Activated CD4-positive, alpha-beta T cell treated with anti-CD3 and anti-CD28 coated beads for 48 hours (primary cell): ENCODE measurements around the gene RPTOR.

Experiments used
- DNase-seq: peaks from one replicate; pipeline ENCODE4 v3.0.0-alpha.2; 2020

The RPTOR gene

GRCh38 chr17:80904036-80904753 lies 359.6 kb downstream of the RPTOR start:
- no peak for DNase-seq

- no peak for DNase-seq
Observed at GRCh38 chr17:80905586-80906230, 361.1 kb downstream of the RPTOR start.

GRCh38 chr17:80906364-80907259 lies 362.0 kb downstream of the RPTOR start:
- no peak for DNase-seq

- no peak for DNase-seq
Observed at GRCh38 chr17:80907281-80907680, 362.6 kb downstream of the RPTOR start.

DNA sequence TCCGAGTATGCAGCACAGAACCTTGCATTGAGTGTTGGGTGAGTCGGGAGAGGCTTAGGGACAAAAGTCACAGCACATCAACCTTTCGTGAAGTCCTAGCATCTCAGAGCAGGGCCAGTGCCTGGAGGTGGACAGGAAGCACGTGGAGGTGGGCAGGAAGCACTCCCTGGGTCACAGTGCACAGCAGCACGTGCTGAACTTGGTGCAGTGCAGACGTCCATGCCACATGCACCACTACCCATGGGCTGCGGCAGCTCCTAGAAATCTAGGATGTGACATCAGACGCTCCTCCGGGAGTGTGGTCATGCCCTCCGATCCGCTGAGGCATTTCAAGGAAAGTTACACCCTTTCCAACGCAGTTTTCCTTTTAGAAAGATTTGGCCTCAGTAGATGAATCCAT lies 363.6 kb downstream of the RPTOR start:
- DNase-seq = no peak

- no peak for DNase-seq
Observed at GRCh38 chr17:80908776-80909175, 364.1 kb downstream of the RPTOR start.

DNA sequence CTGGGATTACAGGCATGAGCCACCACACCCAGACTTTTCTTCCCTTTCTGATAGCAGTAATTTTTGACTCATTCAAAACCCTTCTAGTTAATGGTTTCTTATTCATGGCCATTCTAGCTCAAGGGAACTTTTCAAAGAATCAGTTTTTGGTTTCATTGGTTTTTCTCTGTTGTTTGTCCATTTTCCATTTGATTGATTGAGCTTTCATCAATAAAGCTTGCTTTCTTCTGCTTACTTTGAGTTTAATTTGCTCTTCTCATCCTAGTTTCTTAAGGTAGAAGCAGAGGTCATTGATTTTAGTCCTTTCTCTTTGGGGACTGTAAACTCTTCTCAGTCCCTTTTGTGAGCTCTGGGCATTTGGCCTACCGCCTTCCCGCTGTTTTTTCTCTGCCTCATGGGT lies 365.0 kb downstream of the RPTOR start:
- DNase-seq = no peak

GRCh38 chr17:80910043-80910442 lies 365.4 kb downstream of the RPTOR start:
- DNase-seq = no peak

GRCh38 chr17:80912476-80912875 lies 367.8 kb downstream of the RPTOR start:
- DNase-seq = no peak

DNA sequence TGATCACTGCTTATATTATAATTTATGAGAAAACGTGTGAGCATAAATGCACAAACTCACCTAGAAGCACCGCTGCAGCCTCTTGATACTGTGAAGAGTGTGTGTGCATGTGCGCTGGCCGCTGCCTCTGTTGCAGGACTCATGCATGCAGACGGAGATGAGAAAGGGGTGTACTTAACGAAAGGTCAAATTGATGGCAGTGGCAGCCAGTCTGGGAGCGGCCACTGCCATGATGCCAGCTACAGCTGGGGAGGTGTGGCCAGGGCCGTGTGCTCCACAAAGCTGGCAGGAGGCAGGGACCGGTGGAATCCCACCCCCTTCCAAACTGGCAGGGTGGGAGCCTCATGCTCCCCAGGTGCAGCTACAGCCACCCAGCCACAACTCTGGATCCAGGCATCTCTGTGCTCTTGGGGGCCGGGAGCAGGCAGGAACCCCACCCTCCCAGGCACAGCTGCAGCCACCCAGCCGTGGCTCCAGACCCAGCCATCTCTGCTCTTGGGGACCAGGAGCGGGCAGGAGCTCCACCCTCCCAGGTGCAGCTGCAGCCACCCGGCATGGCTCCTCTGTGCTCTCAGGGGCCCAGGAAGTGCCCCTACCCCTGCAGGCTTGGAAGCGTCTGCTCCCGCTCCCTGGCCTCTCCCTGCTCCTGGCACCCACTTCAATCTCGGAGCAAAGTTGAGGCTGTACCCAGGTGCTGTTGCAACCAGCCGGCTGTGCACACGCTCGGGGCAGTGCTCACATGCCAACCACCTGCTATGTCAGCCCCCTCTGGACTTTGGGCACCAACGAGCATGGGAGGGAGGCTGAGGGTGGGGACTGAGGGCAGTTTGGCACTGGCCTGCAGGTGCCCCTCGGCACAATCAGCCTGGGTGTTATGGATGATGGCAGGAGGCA lies 369.5 kb downstream of the RPTOR start:
- no peak for DNase-seq

- no peak for DNase-seq
Observed at GRCh38 chr17:80916246-80916645, 371.6 kb downstream of the RPTOR start.

- DNase-seq = no peak
Observed at GRCh38 chr17:80917716-80918560, 373.3 kb downstream of the RPTOR start.

- DNase-seq = no peak
Observed at GRCh38 chr17:80918731-80919130, 374.1 kb downstream of the RPTOR start.

- no peak for DNase-seq
Observed at GRCh38 chr17:80919331-80920311, 375.0 kb downstream of the RPTOR start.

DNA sequence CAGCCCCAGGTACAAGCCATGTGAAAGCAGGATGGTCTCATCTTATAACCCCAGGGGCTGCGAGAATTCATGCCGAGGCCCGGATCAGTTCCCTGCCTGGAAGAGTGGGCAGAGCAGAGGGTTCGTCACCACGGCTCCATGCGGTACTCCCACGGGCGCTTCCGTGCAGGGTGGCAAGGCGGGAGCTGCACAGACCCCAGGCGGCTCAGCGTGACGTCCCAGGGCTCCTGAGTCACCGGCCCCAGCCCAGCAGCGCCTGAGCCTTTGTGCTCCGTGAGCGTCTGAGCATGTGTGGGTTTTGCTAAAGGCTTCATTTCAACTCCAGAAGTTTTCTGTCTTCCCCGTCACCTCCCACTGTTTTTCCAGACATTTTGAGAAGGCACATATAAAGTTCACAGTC lies 375.8 kb downstream of the RPTOR start:
- DNase-seq = no peak

DNA sequence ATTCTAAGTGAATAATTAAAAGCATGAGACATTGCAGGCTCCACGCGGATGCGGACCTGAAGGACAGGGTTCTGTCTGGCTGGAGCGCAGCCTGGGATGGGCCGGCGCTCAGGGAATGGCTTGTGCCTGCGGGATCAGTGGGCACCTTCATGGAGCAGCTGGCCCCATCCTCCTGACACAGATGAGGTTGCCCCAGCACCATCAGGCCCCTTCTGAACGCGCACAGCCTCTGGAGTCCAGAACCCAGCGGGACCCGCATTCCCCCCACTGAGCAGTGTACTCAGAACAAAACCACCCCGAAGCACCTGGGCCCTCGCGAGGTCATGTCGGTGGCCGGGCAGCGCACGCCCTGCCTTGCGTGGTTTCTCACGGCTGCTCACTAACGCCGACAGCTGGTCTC lies 376.5 kb downstream of the RPTOR start:
- no peak for DNase-seq

DNA sequence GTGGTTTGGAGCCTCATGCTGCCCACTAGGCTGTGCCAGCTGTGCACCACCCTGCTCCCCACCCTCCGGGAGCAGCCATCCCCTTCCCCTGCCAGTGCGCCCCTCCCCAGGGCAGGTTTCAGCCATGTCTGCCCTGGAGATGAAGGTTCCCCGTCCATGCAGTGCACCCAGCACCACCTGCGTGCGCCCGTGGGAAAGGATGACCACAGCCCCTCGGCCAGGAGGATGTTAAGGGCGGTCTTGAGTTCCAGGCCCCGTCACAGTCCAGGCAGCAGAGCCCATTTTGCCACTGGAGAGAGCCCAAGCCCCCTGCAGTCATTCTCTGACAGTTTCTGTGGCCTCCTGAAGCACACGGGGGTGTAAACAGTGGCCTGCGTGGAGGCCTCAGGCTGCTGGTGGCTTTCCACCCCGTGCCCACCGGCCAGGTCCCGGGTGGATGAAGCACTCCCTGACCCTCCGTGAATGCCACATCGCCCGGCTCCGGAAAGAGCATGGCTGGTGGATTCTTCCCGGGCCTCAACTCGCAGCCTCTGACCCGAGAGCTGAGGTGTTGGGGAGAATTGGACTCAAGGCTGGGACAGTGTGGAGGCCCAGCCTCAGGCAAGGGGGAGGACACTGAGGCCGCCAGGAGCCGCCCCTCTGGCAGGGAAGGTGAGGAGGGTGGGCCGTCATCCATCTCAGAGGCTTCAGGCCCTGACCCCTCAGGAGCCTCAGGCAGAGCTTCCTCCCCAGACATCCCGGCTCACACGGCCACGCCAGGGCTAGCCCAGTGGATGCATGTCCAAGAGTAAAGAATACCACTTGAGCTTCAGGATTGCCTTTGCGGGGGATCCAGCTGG lies 377.3 kb downstream of the RPTOR start:
- DNase-seq = no peak

- DNase-seq = no peak
Observed at GRCh38 chr17:80922580-80923160, 378.0 kb downstream of the RPTOR start.
